GM12878 (cell line): Measurements from ENCODE around the gene ADARB1.

Experiments used
- ASH2L ChIP-seq: fragments of 300-600, 200-600 bp; sonication (generic); IDR thresholded peaks from 2 replicates; pipeline ENCODE4 v1.6.1; 2017; ENCODE audit warnings: low read depth, mild to moderate bottlenecking, borderline replicate concordance
- CHD1 ChIP-seq: IDR thresholded peaks from 2 replicates; pipeline ENCODE4 v1.6.1; 2012; ENCODE audit warnings: low read depth, low read length, improper control_type of control experiment
- CHD4 ChIP-seq: fragments of 200-600 bp; sonication (generic); IDR thresholded peaks from 2 replicates; pipeline ENCODE4 v1.6.1; 2016; ENCODE audit warnings: mild to moderate bottlenecking
- CTCF ChIP-seq, 3 experiments: IDR thresholded peaks in 2 of 3; conservative IDR thresholded peaks in 1 of 3; 2 replicates each; pipeline ENCODE4 v1.5.1; 2011; ENCODE audit warnings: low read depth in 3 of 3, low read length in 3 of 3, mild to moderate bottlenecking in 3 of 3, control low read depth in 2 of 3, moderate library complexity in 2 of 3, inconsistent platforms in 1 of 3, mixed read lengths in 1 of 3; ENCODE audit not compliant: control insufficient read depth in 2 of 3, insufficient read depth in 1 of 3; ENCODE audit errors: extremely low read depth in 1 of 3
- FOS ChIP-seq: IDR thresholded peaks from 3 replicates; pipeline ENCODE4 v1.6.1; 2011; ENCODE audit warnings: borderline replicate concordance; ENCODE audit not compliant: insufficient read length; ENCODE audit errors: extremely low read depth
- HDAC6 ChIP-seq: fragments of 200-600 bp; sonication (generic); IDR thresholded peaks from one replicate; pipeline ENCODE4 v1.8.0; 2017; ENCODE audit warnings: antibody characterized with exemption; ENCODE audit not compliant: unreplicated experiment
- IRF4 ChIP-seq: IDR thresholded peaks from 2 replicates; pipeline ENCODE4 v1.6.1; 2011; ENCODE audit warnings: low read depth, low read length
- MAX ChIP-seq: IDR thresholded peaks from 2 replicates; pipeline ENCODE4 v1.6.1; 2012; ENCODE audit warnings: low read depth, low read length, improper control_type of control experiment
- NFIC ChIP-seq: IDR thresholded peaks from 2 replicates; pipeline ENCODE4 v1.6.1; 2012; ENCODE audit warnings: low read depth, mild to moderate bottlenecking, inconsistent platforms, low read length, moderate library complexity
- NFYA ChIP-seq: IDR thresholded peaks from 2 replicates; pipeline ENCODE4 v1.6.1; 2011; ENCODE audit warnings: low read depth, mild to moderate bottlenecking, low read length, improper control_type of control experiment, borderline replicate concordance
- POLR2AphosphoS2 ChIP-seq: IDR thresholded peaks from 2 replicates; pipeline ENCODE4 v1.6.1; 2011; ENCODE audit warnings: low read depth, mild to moderate bottlenecking, low read length, improper control_type of control experiment, moderate library complexity
- USF1 ChIP-seq: IDR thresholded peaks from 2 replicates; pipeline ENCODE4 v1.6.1; 2011; ENCODE audit warnings: borderline replicate concordance, low read depth, mild to moderate bottlenecking, moderate library complexity, mixed read lengths, low read length; ENCODE audit not compliant: insufficient read depth; ENCODE audit errors: extremely low read length

GRCh38 chr21:45080639-45081414, 6.4 kb downstream of the ADARB1 start:
- TF ChIP-seq CTCF (IDR thresholded peaks at IDR 0.05 in 2 of 3, conservative IDR thresholded peaks at IDR 0.05 in 1 of 3; ENCODE audit: control insufficient read depth in 2 of 3, extremely low read depth in 1 of 3, insufficient read depth in 1 of 3, low read depth in 3 of 3, low read length in 3 of 3) = no peak
- no peak for TF ChIP-seq CHD4
- TF ChIP-seq MAX = no peak
- no peak for TF ChIP-seq NFYA
- no peak for TF ChIP-seq NFIC
- no peak for TF ChIP-seq USF1
- TF ChIP-seq ASH2L = no peak
- no peak for TF ChIP-seq FOS
- TF ChIP-seq IRF4 = no peak
- TF ChIP-seq HDAC6 = no peak
- TF ChIP-seq CHD1 = no peak
- no peak for TF ChIP-seq POLR2AphosphoS2
